Measurements from ENCODE around the gene AK1. TPM values are rescaled to one million over a fixed set of nuclear protein-coding genes. Genes with fewer than 3 reads are reported as not detected.

The AK1 gene
- total RNA-seq, 2 donors from 2014 or later, result 19.0 to 22.8 TPM

DNA sequence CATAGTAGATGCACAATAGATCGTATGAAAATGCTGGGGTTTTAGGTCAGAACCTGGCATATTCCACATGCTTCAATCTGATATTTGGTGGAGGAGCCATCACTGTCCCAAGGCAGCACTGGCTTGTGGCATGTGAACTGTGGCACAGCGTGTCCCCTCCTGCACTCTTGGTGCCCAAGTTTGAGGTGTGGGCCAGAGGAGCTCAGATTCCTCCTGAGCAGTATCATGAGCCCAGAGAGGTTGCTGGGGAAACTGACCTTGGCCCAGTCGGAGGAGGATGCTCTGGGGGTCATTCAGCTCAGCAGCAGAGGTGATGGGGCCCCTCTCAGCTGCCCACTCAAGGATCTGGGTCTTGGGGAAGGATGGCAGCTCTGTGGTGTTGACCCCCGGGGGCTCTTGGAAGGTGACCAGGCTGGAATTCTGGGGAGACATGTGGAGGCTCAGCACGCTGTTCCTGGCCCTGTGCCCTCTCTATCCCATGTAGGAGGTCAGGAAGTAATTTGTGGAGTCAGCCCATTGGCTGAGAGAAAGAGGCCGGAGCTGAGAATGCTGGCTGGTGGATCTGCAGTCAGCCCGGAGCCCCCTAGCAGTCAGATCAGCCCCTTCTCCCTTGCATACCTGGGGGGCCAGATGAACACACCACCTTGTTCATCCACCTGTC lies 51.1 kb downstream of the AK1 start:
- Mint-ChIP-seq H3K36me3 (ENCODE audit: low read depth) (no peaks in the 10 kb centered on the region), H3K27me3 (ENCODE audit: insufficient read depth) (peaks cover 16% of the 10 kb centered on the region), H3K27ac (no peak overlapping the region), H3K4me3 (no peak overlapping the region), H3K9me3 (no peaks in the 10 kb centered on the region), H3K4me1 (peaks cover 15% of the 10 kb centered on the region)
- peak; percentile 43 for DNase-seq
- Histone ChIP-seq H3K4me1 (ENCODE audit: control insufficient read depth, insufficient read depth, low read length) (no peaks in the 10 kb centered on the region), H3K4me3 (ENCODE audit: low read length) (no peak overlapping the region), H3K27me3 (ENCODE audit: control insufficient read depth, insufficient read depth, low read length, poor library complexity, severe bottlenecking) (no peaks in the 10 kb centered on the region), H3K9ac (ENCODE audit: extremely low read depth, low read length, poor library complexity, severe bottlenecking) (no peak overlapping the region), H3K9me3 (ENCODE audit: control insufficient read depth, low read length) (no peaks in the 10 kb centered on the region), H3K36me3 (ENCODE audit: control insufficient read depth, insufficient read depth, low read length) (no peaks in the 10 kb centered on the region), H3K27ac (ENCODE audit: low read depth, low read length) (no peak overlapping the region)
- TF ChIP-seq, protein P1, sequence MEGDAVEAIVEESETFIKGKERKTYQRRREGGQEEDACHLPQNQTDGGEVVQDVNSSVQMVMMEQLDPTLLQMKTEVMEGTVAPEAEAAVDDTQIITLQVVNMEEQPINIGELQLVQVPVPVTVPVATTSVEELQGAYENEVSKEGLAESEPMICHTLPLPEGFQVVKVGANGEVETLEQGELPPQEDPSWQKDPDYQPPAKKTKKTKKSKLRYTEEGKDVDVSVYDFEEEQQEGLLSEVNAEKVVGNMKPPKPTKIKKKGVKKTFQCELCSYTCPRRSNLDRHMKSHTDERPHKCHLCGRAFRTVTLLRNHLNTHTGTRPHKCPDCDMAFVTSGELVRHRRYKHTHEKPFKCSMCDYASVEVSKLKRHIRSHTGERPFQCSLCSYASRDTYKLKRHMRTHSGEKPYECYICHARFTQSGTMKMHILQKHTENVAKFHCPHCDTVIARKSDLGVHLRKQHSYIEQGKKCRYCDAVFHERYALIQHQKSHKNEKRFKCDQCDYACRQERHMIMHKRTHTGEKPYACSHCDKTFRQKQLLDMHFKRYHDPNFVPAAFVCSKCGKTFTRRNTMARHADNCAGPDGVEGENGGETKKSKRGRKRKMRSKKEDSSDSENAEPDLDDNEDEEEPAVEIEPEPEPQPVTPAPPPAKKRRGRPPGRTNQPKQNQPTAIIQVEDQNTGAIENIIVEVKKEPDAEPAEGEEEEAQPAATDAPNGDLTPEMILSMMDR (conservative IDR thresholded peaks at IDR 0.05), result no peak
- 83 to 85% methylated on average over 4 to 7 of the region's 7 CpGs for WGBS, 2 experiments (ENCODE audit: insufficient coverage in 1 of 2, insufficient read length in 1 of 2)

DNA sequence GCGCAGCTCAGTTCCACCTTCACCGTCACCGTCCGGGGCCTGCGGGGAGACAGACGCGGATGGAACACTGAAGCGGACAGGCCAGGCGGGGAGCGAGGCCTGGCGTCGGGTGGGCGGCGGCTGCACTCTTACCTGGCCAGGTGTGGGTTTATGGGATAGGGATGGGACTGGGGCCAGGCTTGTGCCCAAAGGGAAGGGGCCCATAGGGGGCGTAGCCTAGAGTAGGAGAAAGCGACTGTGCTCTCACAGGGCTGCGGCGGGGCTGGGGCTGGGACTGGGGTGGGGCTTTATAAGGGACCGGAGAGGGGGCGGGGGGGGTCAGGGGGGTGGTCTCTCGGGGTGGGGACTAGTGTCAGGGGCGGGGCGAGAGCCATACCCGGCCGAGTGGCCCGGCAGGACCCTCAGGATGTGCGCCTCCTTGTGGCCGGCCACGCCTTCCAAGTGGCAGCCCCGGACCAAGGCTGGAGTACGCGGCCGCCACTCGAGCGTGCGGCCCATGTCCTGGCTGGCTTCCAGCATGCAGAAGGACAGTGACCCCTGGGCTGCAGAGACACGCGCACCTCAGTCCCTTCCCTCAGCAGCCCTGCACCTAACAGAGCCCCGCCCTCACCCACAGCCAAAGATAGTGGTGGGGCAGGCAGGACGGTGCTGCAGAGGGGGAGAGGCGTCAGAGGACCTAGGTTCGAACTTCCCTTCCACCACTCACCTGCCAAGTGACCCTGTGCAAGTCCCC lies 52.0 kb downstream of the AK1 start:
- no peak overlapping the region for H3K9ac ChIP-seq (ENCODE audit: extremely low read depth, low read length, poor library complexity, severe bottlenecking)
- no peak overlapping the region for H3K27ac ChIP-seq (ENCODE audit: low read depth, low read length)
- DNase-seq, result peak; percentile 97
- Mint-ChIP-seq H3K27me3 (ENCODE audit: insufficient read depth) (peaks cover 16% of the 10 kb centered on the region), H3K27ac (no peak overlapping the region), H3K36me3 (ENCODE audit: low read depth) (no peaks in the 10 kb centered on the region), H3K4me1 (peaks cover 15% of the 10 kb centered on the region), H3K9me3 (no peaks in the 10 kb centered on the region), H3K4me3 (peak overlapping the region; percentile 50)
- H3K4me1 ChIP-seq (ENCODE audit: control insufficient read depth, insufficient read depth, low read length), result no peaks in the 10 kb centered on the region
- WGBS, 2 experiments (ENCODE audit: insufficient coverage in 1 of 2, insufficient read length in 1 of 2), result 35 to 80% methylated on average over 10 to 35 of the region's 42 CpGs
- no peaks in the 10 kb centered on the region for H3K36me3 ChIP-seq (ENCODE audit: control insufficient read depth, insufficient read depth, low read length)
- no peaks in the 10 kb centered on the region for H3K9me3 ChIP-seq (ENCODE audit: control insufficient read depth, low read length)
- no peak overlapping the region for H3K4me3 ChIP-seq (ENCODE audit: low read length)
- TF ChIP-seq, protein P1 (conservative IDR thresholded peaks at IDR 0.05), result peak; percentile 92
- no peaks in the 10 kb centered on the region for H3K27me3 ChIP-seq (ENCODE audit: control insufficient read depth, insufficient read depth, low read length, poor library complexity, severe bottlenecking)

DNA sequence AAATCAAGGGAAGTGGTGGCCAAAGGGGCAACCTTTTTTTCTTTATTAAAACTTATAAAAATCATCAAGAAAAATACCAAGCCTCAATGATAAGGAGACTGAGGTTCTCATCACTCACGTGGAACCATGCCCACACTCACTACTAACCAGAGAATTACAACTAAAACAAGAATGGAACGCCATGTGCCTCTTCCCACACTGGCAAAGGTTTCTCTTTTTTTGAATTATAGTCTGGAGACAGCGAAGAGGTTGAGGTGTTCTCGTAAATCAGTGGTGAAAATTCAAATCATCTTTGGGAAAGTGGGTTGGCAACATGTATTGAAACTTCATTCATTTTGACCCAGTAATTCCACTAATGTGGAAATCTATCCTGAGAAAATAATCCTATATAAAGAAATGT lies 55.4 kb downstream of the AK1 start:
- Histone ChIP-seq H3K27me3 (ENCODE audit: control insufficient read depth, insufficient read depth, low read length, poor library complexity, severe bottlenecking) (no peaks in the 10 kb centered on the region), H3K36me3 (ENCODE audit: control insufficient read depth, insufficient read depth, low read length) (no peaks in the 10 kb centered on the region), H3K4me3 (ENCODE audit: low read length) (no peak overlapping the region), H3K9ac (ENCODE audit: extremely low read depth, low read length, poor library complexity, severe bottlenecking) (no peak overlapping the region), H3K9me3 (ENCODE audit: control insufficient read depth, low read length) (no peaks in the 10 kb centered on the region), H3K4me1 (ENCODE audit: control insufficient read depth, insufficient read depth, low read length) (no peaks in the 10 kb centered on the region), H3K27ac (ENCODE audit: low read depth, low read length) (no peak overlapping the region)
- Mint-ChIP-seq H3K4me3 (no peak overlapping the region), H3K27me3 (ENCODE audit: insufficient read depth) (peaks cover 11% of the 10 kb centered on the region), H3K9me3 (no peaks in the 10 kb centered on the region), H3K36me3 (ENCODE audit: low read depth) (peaks cover 9% of the 10 kb centered on the region), H3K4me1 (peaks cover 5% of the 10 kb centered on the region), H3K27ac (no peak overlapping the region)
- TF ChIP-seq, protein P1 (conservative IDR thresholded peaks at IDR 0.05), result no peak
- 95 to 100% methylated on average over 1 to 4 of the region's 4 CpGs for WGBS, 2 experiments (ENCODE audit: insufficient coverage in 1 of 2, insufficient read length in 1 of 2)
- no peak for DNase-seq

All from endodermal cell (in vitro differentiated cells).